Measurements from ENCODE around the gene CAPN10.

The CAPN10 gene

DNA sequence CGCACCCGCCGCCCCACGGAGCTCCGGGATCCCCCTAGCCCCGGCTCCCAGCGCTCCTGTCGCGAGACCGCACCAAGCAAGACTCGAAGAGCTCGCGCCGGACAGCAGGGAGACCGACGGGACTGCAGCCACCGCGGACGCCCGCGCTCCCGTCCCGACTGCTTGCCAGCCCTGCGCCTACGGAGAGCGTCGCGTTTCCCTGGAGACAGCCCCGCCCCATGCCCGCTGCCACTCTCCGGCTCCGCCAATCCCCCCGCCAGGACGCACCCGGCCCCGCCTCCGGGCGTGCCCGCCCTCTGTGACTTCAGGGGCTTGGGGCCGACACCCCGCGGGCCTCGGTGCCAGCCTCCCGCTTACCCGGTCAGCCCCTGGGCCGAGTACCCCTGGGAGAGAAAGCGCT is 28.7 kb upstream of the CAPN10 start, which contains the start of gene ANKMY1:
Gene ANKMY1 (minus strand): TSS at position 181 of the 400 bp plus-strand sequence. CDS start 653 bp downstream, outside the sequence.
- peaks cover 3% of the 10 kb centered on the region for H3K36me3 ChIP-seq (replicated peaks)
- no peaks in the 10 kb centered on the region for H3K27me3 ChIP-seq (replicated peaks)
- TF ChIP-seq CTCF (IDR thresholded peaks at IDR 0.05; ENCODE audit: low read depth, low read length, missing control alignments), result no peak
- peak within 1 kb of the TSS; percentile 56 for H3K4me3 ChIP-seq (ENCODE audit: low read depth, low read length)
- in situ Hi-C loops (cut with HindIII; ENCODE audit: low pct_ligation_motif_present, low sequenced_read_pairs), result no loop called here
- no peak within 1 kb of the TSS for H3K27ac ChIP-seq
- peak; percentile 47 for DNase-seq

GRCh38 chr2:240558236-240558761 is 28.2 kb upstream of the CAPN10 start:
- Histone ChIP-seq H3K4me3 (ENCODE audit: low read depth, low read length) (peak overlapping the region; percentile 56), H3K36me3 (replicated peaks) (no peaks in the 10 kb centered on the region), H3K27me3 (replicated peaks) (no peaks in the 10 kb centered on the region), H3K27ac (no peak overlapping the region)
- in situ Hi-C loops (cut with HindIII; ENCODE audit: low pct_ligation_motif_present, low sequenced_read_pairs), result no loop called here
- TF ChIP-seq CTCF (IDR thresholded peaks at IDR 0.05; ENCODE audit: low read depth, low read length, missing control alignments), result no peak
- no peak for DNase-seq

- in situ Hi-C loops (cut with HindIII; ENCODE audit: low pct_ligation_motif_present, low sequenced_read_pairs), result no loop called here
- H3K4me3 ChIP-seq (ENCODE audit: low read depth, low read length), result no peak overlapping the region
- no peak for TF ChIP-seq CTCF (IDR thresholded peaks at IDR 0.05; ENCODE audit: low read depth, low read length, missing control alignments)
These were observed 27.2 kb upstream of the CAPN10 start for GRCh38 chr2:240559286-240559685.

DNA sequence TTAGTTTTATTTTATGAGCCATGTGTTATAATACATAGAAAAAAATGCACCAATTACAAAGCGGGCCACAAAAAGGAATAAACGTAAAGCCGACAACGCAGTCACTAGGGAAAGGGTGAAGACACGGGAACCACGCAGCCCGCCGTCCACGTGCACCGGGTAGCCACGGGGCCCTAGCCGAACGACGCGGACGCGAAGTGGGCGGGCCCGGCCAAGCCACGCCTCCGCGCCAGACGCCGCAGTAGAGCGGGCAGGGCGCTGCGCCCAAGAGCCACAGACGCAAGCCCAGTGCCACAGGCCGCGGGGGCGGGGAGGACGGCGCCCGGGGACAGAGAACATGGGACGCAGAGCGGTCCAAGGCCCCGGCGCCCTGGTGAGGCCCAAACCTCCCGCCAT is 26.5 kb upstream of the CAPN10 start, which contains the start of gene DUSP28:
Gene DUSP28 (plus strand): TSS at position 274 of the 396 bp plus-strand sequence. CDS start 328 bp downstream, outside the sequence.
- Histone ChIP-seq H3K4me3 (ENCODE audit: low read depth, low read length) (peak within 1 kb of the TSS; percentile 71), H3K36me3 (replicated peaks) (no peaks in the 10 kb centered on the region), H3K27ac (peak within 1 kb of the TSS; percentile 82), H3K27me3 (replicated peaks) (no peaks in the 10 kb centered on the region)
- TF ChIP-seq CTCF (IDR thresholded peaks at IDR 0.05; ENCODE audit: low read depth, low read length, missing control alignments), result no peak
- in situ Hi-C loops (cut with HindIII; ENCODE audit: low pct_ligation_motif_present, low sequenced_read_pairs), result no loop called here
- DNase-seq, result peak; percentile 78

More at GRCh38 chr2:240559286-240559685, 27.2 kb upstream of the CAPN10 start:
- Histone ChIP-seq H3K27ac (no peak overlapping the region), H3K27me3 (replicated peaks) (no peaks in the 10 kb centered on the region), H3K36me3 (replicated peaks) (no peaks in the 10 kb centered on the region)
- no peak for DNase-seq

- DNase-seq, result peak; percentile 97
- Histone ChIP-seq H3K27ac (peak overlapping the region; percentile 82), H3K27me3 (replicated peaks) (no peaks in the 10 kb centered on the region), H3K4me3 (ENCODE audit: low read depth, low read length) (peak overlapping the region; percentile 71), H3K36me3 (replicated peaks) (no peaks in the 10 kb centered on the region)
- TF ChIP-seq CTCF (IDR thresholded peaks at IDR 0.05; ENCODE audit: low read depth, low read length, missing control alignments), result peak; percentile 56
- in situ Hi-C loops (cut with HindIII; ENCODE audit: low pct_ligation_motif_present, low sequenced_read_pairs), result no loop called here
These were observed 25.8 kb upstream of the CAPN10 start for GRCh38 chr2:240560480-240561324.
